GM12872 (cell line): ENCODE data around the gene SPCS1.

Experiments used
- TF ChIP-seq, protein P1 (sequence below): IDR thresholded peaks from 3 replicates; pipeline ENCODE4 v1.5.1; 2011; ENCODE audit warnings: low read depth, mild to moderate bottlenecking, low read length, moderate library complexity; ENCODE audit not compliant: insufficient read depth

The SPCS1 gene

DNA sequence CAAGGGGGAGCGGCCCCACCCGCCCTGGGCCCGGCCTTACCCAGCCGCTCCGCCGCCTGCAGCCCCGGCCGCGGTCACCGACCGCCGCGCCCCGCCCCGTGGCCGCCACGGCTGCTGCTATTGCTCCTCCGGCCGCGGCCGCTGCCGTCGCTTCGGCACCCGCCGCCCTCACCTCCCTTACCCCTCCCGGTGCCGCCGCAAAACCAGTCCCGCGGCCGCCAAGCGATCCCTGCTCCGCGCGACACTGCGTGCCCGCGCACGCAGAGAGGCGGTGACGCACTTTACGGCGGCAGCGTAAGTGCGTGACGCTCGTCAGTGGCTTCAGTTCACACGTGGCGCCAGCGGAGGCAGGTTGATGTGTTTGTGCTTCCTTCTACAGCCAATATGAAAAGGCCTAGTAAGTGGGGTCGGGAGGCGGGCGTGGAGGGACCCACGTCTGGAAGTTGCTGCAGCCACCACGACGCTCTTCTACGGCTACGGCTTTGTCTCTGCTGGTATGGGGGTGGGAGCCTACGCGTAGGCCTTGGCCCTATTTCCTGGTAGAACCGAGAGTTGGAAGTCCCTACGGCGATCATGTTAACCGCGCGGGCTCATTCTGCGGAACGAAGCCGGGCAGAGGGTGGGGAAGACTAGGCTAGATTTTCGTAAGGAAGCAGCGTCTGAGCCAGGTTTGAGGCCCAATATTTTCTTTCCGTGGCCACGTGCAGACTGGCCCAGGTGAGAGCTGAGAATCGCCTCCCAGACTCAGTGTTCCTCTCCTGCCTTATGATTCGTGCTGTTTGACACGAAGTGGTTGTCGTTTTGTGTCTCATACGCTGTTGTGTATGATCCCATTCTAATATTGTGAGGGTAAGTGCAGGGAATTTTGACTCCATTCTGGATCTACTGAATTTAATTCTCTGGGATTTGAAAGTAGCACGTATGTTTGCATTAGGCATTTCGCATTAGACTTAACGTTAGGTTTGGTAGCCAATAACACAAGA lies 19.9 kb upstream of the SPCS1 start, which contains the start of the genes GNL3 and PBRM1:
Gene GNL3 (plus strand): TSS at position 324 of the 983 bp plus-strand sequence. CDS start 61 bp downstream, at position 385.
Gene PBRM1 (minus strand): TSS at position 205 of the 983 bp plus-strand sequence.
- TF ChIP-seq, protein P1, sequence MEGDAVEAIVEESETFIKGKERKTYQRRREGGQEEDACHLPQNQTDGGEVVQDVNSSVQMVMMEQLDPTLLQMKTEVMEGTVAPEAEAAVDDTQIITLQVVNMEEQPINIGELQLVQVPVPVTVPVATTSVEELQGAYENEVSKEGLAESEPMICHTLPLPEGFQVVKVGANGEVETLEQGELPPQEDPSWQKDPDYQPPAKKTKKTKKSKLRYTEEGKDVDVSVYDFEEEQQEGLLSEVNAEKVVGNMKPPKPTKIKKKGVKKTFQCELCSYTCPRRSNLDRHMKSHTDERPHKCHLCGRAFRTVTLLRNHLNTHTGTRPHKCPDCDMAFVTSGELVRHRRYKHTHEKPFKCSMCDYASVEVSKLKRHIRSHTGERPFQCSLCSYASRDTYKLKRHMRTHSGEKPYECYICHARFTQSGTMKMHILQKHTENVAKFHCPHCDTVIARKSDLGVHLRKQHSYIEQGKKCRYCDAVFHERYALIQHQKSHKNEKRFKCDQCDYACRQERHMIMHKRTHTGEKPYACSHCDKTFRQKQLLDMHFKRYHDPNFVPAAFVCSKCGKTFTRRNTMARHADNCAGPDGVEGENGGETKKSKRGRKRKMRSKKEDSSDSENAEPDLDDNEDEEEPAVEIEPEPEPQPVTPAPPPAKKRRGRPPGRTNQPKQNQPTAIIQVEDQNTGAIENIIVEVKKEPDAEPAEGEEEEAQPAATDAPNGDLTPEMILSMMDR, result no peak

DNA sequence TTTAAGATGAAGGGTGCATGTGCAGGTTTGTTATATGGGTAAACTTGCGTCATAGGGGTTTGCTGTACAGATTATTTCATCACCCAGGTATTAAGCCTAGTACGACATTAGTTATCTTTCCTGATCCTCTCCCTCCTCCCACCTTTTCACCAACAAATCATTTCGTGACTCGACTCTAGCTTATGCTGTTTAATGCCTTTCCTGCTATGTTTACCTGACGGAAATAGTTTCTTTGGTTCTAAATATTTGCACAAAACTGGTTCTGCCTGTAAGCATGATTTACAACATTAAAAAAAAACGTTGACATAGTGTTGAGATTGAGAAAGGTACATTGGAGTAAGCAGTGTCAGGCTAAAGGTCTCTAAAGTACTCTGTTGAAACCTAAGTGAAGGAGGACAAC lies 17.6 kb upstream of the SPCS1 start:
- TF ChIP-seq, protein P1, result no peak

DNA sequence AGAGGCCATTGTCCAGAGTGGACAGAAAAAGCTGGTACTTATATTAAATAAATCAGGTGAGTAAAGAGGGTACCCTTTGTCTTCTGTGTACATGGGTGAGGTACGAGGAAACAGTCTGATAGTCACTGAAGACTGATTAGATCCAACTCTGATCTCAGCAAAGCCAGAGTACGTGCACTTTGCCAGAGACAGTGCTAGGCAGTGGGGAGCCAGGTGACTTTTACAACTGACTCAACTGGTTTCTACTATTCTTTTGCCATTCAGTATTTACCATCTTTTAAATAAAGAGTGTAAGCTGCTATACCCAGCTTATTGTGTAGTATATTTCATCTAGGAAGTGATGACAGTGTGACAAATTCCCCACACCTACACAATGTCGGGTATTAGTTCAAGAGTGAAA lies 16.8 kb upstream of the SPCS1 start:
- TF ChIP-seq, protein P1, result no peak

DNA sequence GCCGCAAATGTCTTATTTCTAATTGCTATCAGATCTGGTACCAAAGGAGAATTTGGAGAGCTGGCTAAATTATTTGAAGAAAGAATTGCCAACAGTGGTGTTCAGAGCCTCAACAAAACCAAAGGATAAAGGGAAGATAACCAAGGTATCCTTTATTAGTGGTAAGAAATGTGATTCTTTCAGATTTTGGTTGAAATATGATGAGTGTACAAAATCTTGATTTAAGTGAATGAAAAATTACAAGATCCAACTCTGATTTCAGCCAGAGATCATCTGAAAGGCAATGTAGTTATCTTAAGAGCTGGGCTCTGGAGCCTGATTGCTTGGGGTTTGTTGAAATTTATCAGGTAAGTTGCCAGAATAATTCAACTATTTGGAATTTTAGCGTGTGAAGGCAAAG lies 15.3 kb upstream of the SPCS1 start:
- TF ChIP-seq, protein P1, result no peak

DNA sequence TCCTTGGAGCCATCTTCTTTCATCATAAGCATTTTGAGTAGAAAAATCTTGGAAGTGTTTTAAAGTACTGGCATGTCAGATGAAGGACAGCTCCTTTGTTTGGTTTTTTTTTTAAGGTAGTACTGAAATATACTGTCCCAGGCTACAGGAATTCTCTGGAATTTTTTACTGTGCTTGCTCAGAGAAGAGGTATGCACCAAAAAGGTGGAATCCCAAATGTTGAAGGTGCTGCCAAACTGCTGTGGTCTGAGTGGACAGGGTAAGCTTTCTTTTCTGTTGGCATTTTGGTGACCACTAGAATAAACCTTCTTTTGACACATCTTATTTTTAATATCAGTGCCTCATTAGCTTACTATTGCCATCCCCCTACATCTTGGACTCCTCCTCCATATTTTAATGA lies 12.8 kb upstream of the SPCS1 start:
- TF ChIP-seq, protein P1, result no peak

DNA sequence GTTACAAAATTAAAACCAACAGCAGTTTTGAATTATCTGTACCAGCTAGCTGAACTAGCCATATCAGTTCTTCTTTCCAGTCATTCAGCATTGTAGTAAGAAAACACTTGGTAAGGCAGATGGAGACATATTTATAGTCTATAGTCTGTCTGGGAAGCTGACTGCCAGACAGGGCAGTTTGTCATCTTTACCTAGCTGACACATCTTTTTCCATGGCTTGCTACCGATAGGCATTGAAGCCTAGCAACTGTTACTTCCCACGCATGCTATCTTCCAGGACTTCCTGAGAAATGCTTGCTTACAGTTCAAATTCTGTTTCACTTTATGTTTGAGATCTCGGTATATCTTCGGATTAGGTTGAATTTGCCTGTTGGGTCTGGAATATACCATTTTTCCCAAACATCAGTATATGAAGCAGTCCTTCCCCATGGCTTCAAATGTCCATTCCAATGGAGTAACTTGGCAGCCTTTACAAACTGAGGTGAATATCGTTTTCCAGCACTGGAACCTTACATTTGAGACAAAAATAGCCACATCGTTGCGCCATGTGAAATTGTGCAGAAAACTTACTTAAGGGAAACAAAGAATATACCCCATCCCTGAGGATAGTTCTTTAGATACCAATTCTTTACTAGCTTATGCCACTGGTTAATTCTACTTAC lies 11.2 kb upstream of the SPCS1 start:
- TF ChIP-seq, protein P1, result no peak
